Stimulated activated CD4-positive, alpha-beta T cell treated with anti-CD3 and anti-CD28 coated beads, Interleukin-12 subunit alpha, Interleukin-12 subunit beta, amount 100 ng/mL, for 48 hours (primary cell): Measurements from ENCODE around the gene CD37.
"Not testable (repeated sequence)": the region's sequence is repeated elsewhere in the genome, so short reads cannot be mapped to it uniquely, and the experiment has no call there.

ENCODE experiments used
- DNase-seq, 3 donors: peaks; one replicate each; pipeline ENCODE4 v3.0.0-alpha.2; 2020; ENCODE audit warnings: low read depth in 2 of 3, low spot score in 1 of 3

The CD37 gene

DNA sequence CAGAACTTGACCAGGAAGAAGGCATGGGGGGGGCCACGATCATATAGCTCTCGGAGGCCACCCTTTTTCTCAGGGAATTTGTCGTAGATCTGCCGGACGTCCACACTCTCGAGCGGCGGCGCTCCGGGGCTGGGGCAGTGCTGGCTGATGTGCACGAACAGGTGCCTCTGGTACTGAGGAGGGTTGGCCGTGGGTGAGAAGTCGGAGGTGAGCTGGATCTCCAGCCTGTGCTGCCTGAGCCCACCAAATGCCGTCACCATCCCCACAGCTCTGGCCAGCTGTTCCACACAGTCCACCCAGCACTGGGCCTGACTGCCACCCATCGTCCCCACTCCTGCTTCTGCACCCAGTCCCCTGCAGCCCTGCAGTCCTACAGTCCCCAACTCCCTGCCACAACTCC lies 12.0 kb downstream of the CD37 start:
- DNase-seq, result no peak

DNA sequence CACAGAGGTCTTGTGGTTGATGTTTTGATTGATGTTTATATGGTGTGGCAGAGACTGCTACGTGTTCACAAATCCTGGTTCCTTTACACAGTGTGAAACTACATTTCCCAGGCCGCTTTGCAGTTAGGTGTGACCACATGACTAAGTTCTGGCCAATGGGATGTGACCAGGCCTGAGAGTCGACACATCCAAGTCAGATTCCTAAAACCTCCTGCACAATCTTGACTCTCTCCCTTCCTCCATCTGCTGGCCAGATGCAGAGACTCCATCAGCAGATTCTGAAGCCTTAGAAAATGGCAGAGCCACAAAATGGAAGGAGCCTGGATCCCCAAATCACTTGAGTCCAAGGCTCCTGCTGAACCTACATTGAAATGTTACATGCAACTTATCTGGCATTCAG lies 12.6 kb downstream of the CD37 start:
- DNase-seq, result no peak

DNA sequence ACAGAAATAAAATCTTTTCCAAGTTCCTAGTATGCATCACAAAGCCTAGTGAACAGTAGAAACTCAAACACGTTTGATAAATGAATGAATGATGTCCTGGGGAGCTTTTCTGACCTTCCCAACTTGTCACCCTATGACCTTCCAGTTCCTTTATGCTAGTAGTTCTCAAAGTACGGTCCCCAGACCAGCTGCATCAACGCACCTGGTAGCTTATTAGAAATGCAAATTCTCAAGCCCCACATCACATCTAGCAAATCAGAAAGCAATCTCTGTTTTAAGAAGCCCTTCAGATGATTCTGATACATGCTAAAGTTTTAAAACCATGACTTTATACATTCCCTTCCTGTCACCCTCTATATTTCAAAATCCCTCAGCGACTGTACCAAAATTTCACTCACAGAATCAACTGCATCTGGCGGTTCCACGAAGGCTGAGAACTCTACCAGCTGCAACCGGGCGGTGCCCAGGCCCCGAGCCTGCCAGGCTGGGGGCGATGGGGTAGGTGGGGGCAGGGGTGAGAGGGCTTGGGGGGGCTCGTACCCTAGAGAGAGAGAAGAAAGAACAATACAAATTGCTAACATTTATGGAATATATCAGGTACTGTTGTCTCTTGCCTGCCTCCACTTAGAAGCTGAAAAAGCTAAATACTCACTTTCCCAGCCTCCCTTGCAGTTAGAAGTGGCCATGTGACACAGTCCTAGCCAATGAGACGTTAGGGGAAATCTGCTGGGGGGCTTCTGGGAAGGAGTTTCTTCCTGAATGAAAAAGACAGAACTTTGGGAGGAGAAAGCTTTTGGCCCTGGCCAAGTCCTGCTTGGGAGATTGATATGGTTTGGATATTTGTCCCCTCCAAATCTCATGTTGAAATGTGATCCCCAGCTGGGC lies 13.3 kb downstream of the CD37 start:
- no peak for DNase-seq

DNA sequence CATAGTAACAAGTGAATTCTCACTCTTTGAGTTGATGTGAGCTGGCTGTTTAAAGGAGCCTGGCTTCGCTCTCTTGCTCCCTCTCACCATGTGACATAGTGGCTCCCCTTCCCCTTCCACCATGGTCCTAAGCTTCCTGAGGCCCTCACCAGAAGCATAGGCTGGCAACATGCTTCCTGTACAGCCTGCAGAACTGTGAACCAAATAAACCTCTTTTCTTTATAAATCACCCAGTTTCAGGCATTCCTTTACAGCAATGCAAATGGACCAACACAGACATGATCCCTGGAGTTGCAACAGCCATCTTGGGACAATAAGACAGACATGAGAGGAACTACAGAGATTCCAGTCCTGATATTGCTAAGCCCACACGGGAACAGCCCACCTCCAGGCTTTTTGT lies 14.4 kb downstream of the CD37 start:
- no peak for DNase-seq

DNA sequence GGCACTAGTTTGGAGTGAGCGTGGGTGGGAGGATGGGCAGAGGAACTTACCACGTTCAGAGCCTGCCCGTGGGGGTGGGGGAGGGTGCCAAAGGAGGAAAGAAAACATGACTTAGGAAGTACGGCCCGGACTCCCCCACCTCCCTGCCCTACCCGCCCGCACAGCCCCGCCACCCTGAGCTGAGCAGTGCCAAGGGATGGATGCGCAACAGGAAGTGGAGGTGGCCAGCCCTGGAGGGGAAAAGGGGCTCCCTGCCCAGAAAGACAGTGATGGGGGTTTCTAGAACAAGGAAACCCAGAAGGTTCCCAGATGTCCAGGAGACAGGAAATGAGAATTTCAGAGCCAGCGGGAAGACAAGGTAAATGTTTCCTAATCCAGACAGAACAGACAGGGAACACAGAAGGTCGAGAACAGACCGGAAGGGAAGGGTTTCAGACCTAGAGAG lies 20.7 kb downstream of the CD37 start:
- no peak for DNase-seq

- no peak for DNase-seq
These were observed 21.2 kb downstream of the CD37 start for GRCh38 chr19:49356382-49356781.

- no peak for DNase-seq
These were observed 22.0 kb downstream of the CD37 start for GRCh38 chr19:49357186-49357585.

GRCh38 chr19:49359851-49360820 lies 24.9 kb downstream of the CD37 start:
- no peak for DNase-seq

DNA sequence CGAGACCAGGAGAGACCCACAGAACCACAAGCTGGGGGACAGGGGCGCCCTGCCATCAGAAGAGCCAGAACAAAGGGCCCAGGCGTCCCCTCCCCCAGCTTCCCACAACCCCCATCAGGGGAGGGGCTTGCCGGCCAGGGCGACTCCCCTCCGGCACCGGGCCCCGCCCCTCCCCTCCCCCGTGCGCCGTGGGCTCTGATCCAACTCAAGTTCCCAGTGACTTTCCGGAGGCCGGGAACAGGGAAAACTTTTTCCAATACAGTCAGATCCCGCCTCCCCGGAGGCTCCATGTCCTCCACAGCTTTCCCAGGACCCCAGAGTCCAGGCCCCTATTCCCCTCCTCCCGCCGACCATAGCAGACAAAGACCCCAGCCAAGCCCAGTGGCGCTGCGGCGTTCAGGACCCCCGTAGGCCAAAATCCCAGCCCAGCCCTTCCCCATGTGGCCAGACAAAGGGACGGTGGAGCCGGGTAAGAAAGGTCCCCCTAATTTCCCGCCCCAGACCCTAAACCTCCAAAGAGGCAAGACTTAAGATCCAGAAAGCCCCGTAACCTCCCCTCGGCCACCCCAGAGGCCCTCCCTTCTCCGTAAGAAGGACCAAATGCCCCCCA lies 26.3 kb downstream of the CD37 start:
- DNase-seq, result no peak

DNA sequence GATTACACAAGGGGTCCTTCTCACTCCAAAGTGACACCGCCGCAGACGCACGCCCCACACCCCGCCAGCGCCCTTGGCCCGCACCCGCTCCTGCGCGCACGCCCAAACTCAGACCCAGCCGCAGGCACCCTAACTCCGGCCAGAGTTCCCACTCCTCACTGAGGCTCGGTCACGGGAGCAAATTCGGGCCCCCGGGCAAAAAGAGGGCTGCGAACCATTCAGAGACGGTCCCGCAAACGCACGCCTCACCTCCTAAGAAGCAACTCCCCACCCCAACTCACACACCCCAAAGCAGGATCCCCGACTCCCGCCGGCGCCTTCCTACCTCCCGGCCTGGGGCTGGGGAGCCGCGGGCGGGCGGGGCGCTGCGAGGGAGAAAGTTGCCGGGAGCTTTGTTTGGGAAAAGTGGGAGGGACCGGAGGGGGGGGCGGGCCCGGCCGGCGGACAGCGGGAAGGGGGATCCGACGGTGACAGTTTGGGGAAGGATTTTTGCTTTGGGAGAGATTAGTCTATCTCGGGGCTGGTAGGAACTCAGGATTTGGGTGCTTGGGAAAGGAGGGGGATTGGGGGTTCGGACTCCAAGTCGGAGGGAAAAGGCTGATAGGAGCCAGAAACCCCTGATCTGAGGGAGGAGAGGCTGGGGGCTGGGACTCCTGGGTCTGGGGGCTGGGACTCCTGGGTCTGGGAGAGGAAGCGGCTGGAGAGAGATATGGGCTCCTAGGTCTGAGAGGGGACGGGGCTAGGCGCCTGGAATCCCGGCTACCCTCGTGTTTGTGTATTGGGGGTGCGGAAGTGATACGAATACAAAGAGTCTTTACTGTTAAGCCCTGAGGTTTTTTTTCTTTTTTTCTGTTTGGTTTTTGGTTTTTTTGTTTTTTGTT lies 27.1 kb downstream of the CD37 start, which contains the start of gene TEAD2:
Gene TEAD2, minus strand, starts transcription at position 369 of the 881 bp plus-strand sequence. CDS start 2,341 bp downstream, outside the sequence.
- DNase-seq, result no peak

- DNase-seq, result no peak
These were observed 27.7 kb downstream of the CD37 start for GRCh38 chr19:49362929-49363267.

DNA sequence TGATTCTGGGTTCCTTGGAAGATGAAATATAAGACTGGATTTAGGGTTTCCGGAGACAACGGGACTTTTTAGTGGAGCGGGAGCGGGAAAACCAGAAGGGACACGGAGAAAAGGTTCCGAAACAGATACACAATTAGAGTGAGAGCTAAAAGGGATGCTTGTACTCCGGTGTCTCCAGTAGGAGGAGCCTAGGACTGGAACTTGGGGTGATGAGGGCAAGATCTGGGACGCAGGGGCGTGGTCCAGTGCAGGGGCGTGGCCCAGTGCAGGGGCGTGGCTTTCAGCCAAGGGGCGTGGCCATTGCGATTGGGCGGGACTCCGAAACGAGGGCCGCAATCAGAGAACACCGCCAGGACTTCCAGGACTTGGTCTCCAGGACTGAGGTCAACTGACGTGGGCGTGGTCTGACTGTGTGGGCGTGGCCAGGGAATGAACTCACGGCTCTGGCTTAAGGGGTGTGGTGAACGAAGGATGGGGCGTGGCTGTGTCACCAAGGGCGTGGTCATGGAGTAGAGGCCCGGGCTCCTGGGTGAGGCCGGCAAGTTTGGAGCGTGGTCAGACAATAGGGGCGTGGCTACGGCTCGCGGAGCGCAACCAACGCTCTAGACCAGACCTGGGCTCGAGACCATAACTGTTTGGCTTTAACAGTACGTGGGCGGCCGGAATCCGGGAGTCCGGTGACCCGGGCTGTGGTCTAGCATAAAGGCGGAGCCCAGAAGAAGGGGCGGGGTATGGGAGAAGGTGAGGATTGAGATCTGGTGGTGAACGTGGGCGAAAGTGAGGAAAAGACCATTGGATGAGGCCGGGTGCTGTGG lies 28.3 kb downstream of the CD37 start, which contains the start of gene DKKL1:
Gene DKKL1, plus strand, starts transcription at position 610 of the 815 bp plus-strand sequence. Its CDS starts 122 bp downstream, at position 732.
- DNase-seq, result peak; percentile 75 to 87 (median 85)

DNA sequence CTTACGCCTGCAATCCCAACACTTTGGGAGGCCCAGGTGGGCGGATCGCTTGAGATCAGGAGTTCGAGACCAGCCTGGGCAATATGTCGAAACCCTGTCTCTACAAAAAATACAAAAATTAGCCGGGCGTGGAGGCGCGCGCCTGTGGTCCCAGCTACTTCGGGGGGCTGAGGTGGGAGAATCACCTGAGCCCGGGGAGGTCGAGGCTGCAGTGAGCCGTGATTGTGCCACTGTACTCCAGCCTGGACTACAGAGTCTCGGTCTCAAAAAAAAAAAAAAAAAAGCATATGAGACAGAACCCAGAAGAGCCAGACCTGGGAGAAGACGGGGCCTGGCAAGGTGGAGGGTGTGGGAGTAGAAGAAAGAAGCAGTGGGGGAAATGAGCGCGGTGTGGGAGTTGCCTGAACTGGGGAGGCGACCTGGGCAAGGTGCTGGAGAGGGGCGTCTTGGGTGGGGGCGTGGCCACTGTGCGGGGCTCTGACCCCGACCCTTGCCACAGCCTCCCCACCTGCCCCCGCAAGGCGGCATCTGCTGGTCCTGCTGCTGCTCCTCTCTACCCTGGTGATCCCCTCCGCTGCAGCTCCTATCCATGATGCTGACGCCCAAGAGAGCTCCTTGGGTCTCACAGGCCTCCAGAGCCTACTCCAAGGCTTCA lies 29.0 kb downstream of the CD37 start:
- no peak for DNase-seq

DNA sequence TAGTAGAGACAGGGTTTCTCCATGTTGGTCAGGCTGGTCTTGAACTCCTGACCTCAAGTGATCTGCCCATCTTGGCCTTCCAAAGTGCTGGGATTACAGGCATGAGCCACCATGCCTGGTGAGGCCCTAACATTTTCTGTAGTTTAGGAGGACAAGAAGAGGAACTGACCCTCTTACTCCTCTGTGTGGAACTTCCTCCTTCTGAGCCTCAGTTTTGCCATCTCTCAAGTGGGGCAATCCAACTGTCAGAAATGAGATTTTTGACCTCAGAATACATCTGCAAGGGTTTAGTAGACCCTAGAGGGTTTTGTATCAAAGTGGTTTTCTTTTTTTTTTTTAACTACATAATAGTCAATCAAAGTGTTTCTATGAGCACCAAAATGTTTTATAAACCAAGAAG lies 30.9 kb downstream of the CD37 start:
- DNase-seq, result no peak

- no peak for DNase-seq
These were observed 33.6 kb downstream of the CD37 start for GRCh38 chr19:49368711-49369358.

GRCh38 chr19:49371184-49371583 lies 36.0 kb downstream of the CD37 start:
- no peak for DNase-seq

GRCh38 chr19:49373174-49373573 lies 38.0 kb downstream of the CD37 start:
- not testable (repeated sequence) for DNase-seq

DNA sequence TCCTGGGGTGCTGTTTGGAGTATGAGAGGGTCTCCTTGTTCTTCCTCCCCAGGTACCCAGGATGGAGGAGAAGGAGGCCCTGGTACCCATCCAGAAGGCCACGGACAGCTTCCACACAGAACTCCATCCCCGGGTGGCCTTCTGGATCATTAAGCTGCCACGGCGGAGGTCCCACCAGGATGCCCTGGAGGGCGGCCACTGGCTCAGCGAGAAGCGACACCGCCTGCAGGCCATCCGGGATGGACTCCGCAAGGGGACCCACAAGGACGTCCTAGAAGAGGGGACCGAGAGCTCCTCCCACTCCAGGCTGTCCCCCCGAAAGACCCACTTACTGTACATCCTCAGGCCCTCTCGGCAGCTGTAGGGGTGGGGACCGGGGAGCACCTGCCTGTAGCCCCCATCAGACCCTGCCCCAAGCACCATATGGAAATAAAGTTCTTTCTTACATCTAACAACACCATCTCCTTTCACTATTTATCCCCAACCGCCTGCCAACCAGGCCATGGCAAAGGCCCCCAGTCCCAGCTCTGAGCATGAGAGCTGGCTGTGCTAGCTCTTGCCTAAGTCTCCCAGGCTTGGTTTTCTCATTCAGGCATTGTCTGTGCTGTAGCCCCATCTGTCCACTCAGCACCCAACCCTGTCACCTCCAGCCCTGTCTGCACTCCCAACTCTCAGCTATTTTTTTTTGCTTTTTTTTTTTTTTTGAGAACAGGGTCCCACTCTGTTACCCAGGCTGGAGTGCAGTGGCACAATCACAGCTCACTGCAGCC lies 39.6 kb downstream of the CD37 start:
- DNase-seq, result no peak
